Ovary (tissue), 9 donors: ENCODE data around the gene DTD1. TPM values are rescaled to one million over a fixed set of nuclear protein-coding genes. Genes with fewer than 3 reads are reported as not detected.

Experiments used
- DNase-seq, 5 donors: peaks; one replicate each; pipeline ENCODE4 v3.0.0-alpha.2; 2019 to 2020
- H3K27ac ChIP-seq, 2 donors: fragments of 200-600 bp; one replicate each; pipeline versions ENCODE4 v1.5.1 to v1.8.0; 2019 to 2022
- H3K27me3 ChIP-seq: fragments of 200-600 bp; one replicate; pipeline ENCODE4 v1.8.0; 2022
- H3K36me3 ChIP-seq: fragments of 200-600 bp; sonication (generic); one replicate; pipeline ENCODE4 v1.5.1; 2019
- H3K4me1 ChIP-seq: one replicate; pipeline ENCODE4 v1.8.1; 2013; ENCODE audit warnings: mild to moderate bottlenecking, moderate library complexity; ENCODE audit not compliant: insufficient read depth
- H3K4me3 ChIP-seq: fragments of 200-600 bp; sonication (generic); one replicate; pipeline ENCODE4 v1.5.1; 2017
- H3K9me3 ChIP-seq, 2 donors: fragments of 200-600 bp in 1 of 2; sonication (generic) in 1 of 2; one replicate each; pipeline versions ENCODE4 v1.5.1 to v1.8.1; 2013 to 2019; ENCODE audit warnings: mild to moderate bottlenecking in 1 of 2, moderate library complexity in 1 of 2
- EP300 ChIP-seq: sonication (generic); formaldehyde crosslinking; IDR thresholded peaks from one replicate; pipeline ENCODE4 v1.6.1; 2017; ENCODE audit warnings: antibody characterized with exemption
- POLR2A ChIP-seq: fragments of 450-650 bp; IDR thresholded peaks from one replicate; pipeline ENCODE4 v1.6.1; 2017; ENCODE audit warnings: antibody characterized with exemption, mild to moderate bottlenecking, moderate library complexity
- WGBS, 3 donors: extraction: QIAGEN DNeasy Blood & Tissue Kit in 1 of 3; methylation state at CpG; one replicate each; pipeline versions ENCODE4 v1.1.5 to v1.1.7; 2013 to 2017; 5-methylcytosine and 5-hydroxymethylcytosine counted together
- intact Hi-C, 4 donors: fragments of 100-400 bp; cut with DNase I; formaldehyde crosslinking; loops; one replicate each; pipeline versions ENCODE4 v1.11.0 to v1.15.1; 2022 to 2023
- polyA plus RNA-seq, 2 donors: library from polyadenylated mRNA; stranded (reverse); fragments of 200-250 nt in 1 of 2; fragments of 350-450 nt in 1 of 2; fragmentation: Illumina TruSeq in 1 of 2; extraction: RNeasy Lipid Tissue Mini Kit (QIAGEN cat#74804) in 1 of 2; gene quantifications; one replicate each; pipeline ENCODE4 v1.2.3, GENCODE V29; 2013 to 2014
- total RNA-seq, 7 donors: library from RNA; depleted of rRNA in 2 of 7; stranded (reverse); fragments of >200 nt in 2 of 7; fragmentation: NEBNext Ultra II Directional in 3 of 7; extraction: Animal tissue kit (Norgen Biotek cat#: 25700) in 3 of 7; gene quantifications; one replicate each; pipeline versions ENCODE4 v1.1.0 to v1.2.4, GENCODE V29; 2016 to 2023
- TF ChIP-seq, protein P1 (sequence below), 3 donors: fragments of 450-650 bp in 2 of 3; fragments of 200-600 bp in 1 of 3; IDR thresholded peaks; one replicate each; pipeline versions ENCODE4 v1.5.1 to v1.8.0; 2016 to 2022; ENCODE audit warnings: antibody characterized with exemption in 3 of 3, mild to moderate bottlenecking in 1 of 3
- donor health status: DM: no; HTN: no; CAD: no; lungs with moderate emphysema.
- donor health status: DM: no; HTN: no; CAD: no.
- donor health status: Bipolar disorder and iron deficiency.
- donor health status: DM: yes; HTN: yes; CAD: no.
- donor health status: DM: no; HTN: no; CAD: no.
- donor health status: DM: yes; HTN: yes; CAD: no.

Gene DTD1
- total and polyA plus RNA-seq, 9 donors, result 12.4 to 36.5 (median 22.7) TPM

DNA sequence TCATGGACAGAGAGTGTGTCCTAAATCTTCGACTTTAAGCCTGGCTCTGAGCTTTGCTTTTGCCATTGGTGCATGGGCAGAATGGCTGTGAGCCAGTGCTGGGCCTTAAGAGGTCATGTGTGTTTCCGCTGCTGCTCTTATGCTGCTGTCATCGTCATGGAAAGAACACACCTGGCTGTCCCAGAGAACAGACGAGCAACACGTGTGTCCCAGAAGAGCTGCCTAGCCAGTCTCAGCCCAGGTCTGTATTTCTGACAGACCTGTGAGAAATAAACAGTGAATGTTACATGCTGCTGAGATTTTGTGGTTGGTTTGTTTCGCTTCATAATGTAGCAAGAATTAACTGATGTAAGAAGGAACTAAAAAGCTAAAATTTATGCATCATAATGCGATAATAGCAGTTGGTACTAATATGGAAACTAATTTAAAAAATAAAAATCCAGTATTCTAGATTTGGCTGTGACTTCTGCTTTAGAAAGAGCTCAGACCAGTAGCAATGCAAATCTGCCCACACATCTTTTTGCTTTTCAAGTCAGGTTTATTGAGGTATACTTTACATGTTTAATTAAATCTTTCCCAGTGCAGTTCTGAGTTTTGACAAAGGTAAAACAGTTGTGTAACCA lies 214.3 kb downstream of the DTD1 start:
- no peaks in the 10 kb centered on the region for H3K27me3 ChIP-seq
- no peak for DNase-seq
- H3K4me1 ChIP-seq, result no peaks in the 10 kb centered on the region
- TF ChIP-seq EP300 (no peak), POLR2A (no peak)
- TF ChIP-seq, protein P1, sequence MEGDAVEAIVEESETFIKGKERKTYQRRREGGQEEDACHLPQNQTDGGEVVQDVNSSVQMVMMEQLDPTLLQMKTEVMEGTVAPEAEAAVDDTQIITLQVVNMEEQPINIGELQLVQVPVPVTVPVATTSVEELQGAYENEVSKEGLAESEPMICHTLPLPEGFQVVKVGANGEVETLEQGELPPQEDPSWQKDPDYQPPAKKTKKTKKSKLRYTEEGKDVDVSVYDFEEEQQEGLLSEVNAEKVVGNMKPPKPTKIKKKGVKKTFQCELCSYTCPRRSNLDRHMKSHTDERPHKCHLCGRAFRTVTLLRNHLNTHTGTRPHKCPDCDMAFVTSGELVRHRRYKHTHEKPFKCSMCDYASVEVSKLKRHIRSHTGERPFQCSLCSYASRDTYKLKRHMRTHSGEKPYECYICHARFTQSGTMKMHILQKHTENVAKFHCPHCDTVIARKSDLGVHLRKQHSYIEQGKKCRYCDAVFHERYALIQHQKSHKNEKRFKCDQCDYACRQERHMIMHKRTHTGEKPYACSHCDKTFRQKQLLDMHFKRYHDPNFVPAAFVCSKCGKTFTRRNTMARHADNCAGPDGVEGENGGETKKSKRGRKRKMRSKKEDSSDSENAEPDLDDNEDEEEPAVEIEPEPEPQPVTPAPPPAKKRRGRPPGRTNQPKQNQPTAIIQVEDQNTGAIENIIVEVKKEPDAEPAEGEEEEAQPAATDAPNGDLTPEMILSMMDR (IDR thresholded peaks at IDR 0.05), result no peak
- WGBS, 3 donors, result 44 to 46% (median 44%) methylated on average over 7 of the region's 7 CpGs
- intact Hi-C loops, result no loop called here
- no peaks in the 10 kb centered on the region for H3K36me3 ChIP-seq
- H3K9me3 ChIP-seq, result no peaks in the 10 kb centered on the region
- H3K4me3 ChIP-seq, result no peak overlapping the region
- H3K27ac ChIP-seq, result no peak overlapping the region

DNA sequence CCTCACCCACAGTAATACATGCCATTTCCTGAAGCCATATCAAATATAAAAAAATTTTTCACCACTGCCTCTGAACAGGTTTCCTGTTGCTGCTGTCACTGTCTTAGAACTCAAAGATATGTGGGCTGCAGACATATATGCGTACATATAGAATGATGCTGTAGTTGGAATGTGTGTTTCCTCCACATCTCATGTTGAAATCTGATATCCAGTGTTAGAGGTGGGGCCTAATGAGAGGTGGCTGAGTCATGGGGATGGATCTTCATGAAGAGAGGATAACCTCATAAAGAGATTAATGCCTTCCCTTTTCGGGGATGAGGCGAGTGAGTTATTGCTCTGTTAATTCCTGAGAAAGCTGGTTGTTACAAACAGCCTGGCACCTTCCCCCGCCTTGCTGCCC lies 218.0 kb downstream of the DTD1 start:
- intact Hi-C loops, result no loop called here
- WGBS, 3 donors, result 57 to 67% (median 59%) methylated on average over 4 of the region's 4 CpGs
- no peak for TF ChIP-seq POLR2A
- TF ChIP-seq EP300, result no peak
- TF ChIP-seq, protein P1 (IDR thresholded peaks at IDR 0.05), result no peak
- Histone ChIP-seq H3K9me3 (no peaks in the 10 kb centered on the region), H3K4me3 (no peak overlapping the region), H3K36me3 (no peaks in the 10 kb centered on the region), H3K4me1 (no peaks in the 10 kb centered on the region), H3K27ac (no peak overlapping the region), H3K27me3 (no peaks in the 10 kb centered on the region)
- DNase-seq, result no peak

DNA sequence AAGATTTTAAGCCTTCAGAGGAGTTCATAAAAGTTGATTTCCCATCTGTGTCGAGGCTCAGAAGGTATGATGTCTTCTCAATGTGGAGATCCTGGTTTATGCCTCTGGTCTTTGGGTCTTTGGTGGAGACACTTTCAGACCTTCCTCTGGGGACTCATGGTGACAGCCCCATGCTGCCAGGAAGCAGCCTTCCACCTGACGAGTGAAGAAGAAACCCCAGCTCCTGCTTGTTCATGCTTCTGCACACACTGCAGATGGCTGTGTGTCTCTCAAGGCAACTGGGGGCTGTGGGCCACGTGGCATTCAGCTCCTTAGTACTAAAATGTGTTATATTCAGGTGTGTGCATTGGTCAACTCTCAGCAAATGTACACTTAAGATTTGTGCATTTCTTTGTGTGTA lies 220.9 kb downstream of the DTD1 start:
- Histone ChIP-seq H3K4me1 (no peaks in the 10 kb centered on the region), H3K27me3 (no peaks in the 10 kb centered on the region), H3K4me3 (no peak overlapping the region), H3K36me3 (no peaks in the 10 kb centered on the region), H3K9me3 (no peaks in the 10 kb centered on the region), H3K27ac (no peak overlapping the region)
- intact Hi-C loops, result loop anchor here in 1 of 4 donors (2.0 kb wide), 1 partner anchor 46 kb away; no protein-coding TSS in a partner anchor
- 49 to 62% (median 52%) methylated on average over 3 of the region's 3 CpGs for WGBS, 3 donors
- TF ChIP-seq, protein P1 (IDR thresholded peaks at IDR 0.05), result no peak
- TF ChIP-seq POLR2A (no peak), EP300 (no peak)
- no peak for DNase-seq

DNA sequence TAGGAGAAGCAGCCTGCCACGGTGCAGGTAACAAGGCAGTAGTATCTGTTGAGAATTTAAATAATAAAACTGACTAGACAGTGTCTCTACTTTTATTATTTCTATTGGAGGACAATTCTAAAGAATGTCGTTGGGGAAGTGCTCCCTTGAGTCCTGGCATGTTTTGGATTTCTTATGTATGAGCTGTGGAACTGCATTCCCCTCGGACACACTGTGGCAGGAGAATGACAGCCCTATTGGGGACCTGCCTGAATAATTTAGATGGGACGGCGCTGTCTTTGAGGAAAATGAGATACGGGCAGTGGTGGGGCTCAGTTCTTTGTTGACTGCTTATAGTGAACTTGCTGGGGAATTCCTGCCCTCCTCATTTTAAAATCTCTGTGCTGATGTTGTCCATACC lies 223.3 kb downstream of the DTD1 start:
- intact Hi-C loops, result no loop called here
- no peaks in the 10 kb centered on the region for H3K27me3 ChIP-seq
- 84 to 87% (median 87%) methylated on average over 6 of the region's 6 CpGs for WGBS, 3 donors
- no peak overlapping the region for H3K27ac ChIP-seq
- no peak for DNase-seq
- no peaks in the 10 kb centered on the region for H3K4me1 ChIP-seq
- H3K4me3 ChIP-seq, result no peak overlapping the region
- no peaks in the 10 kb centered on the region for H3K36me3 ChIP-seq
- no peak for TF ChIP-seq POLR2A
- H3K9me3 ChIP-seq, result no peaks in the 10 kb centered on the region

DNA sequence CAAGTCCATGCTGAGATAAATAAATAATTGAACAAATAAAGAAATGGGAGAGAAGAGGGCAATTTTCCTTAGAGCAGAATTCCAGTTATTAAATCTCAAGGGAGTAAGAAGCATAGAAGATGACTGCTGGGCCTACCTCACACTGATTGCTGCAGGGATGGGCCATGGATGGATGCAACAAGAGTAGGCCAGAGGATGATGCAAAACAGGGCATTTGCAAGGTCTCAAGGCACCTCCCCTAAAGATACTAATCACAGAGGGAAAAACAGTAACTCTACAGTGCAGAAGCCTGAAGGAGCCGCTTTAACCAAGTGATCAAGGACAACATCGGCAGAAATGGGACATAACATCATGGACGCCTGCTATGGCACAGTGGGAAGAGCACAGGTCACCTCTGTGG lies 224.1 kb downstream of the DTD1 start:
- no peak overlapping the region for H3K4me3 ChIP-seq
- no peak overlapping the region for H3K27ac ChIP-seq
- H3K9me3 ChIP-seq, result no peaks in the 10 kb centered on the region
- H3K27me3 ChIP-seq, result no peaks in the 10 kb centered on the region
- TF ChIP-seq, protein P1 (IDR thresholded peaks at IDR 0.05), result no peak
- TF ChIP-seq POLR2A (no peak), EP300 (no peak)
- WGBS, 3 donors, result 89 to 96% (median 94%) methylated on average over 3 of the region's 3 CpGs
- no peaks in the 10 kb centered on the region for H3K36me3 ChIP-seq
- no peaks in the 10 kb centered on the region for H3K4me1 ChIP-seq
- no peak for DNase-seq
- intact Hi-C loops, result no loop called here
